GM18907 (cell line): Measurements from ENCODE around the gene ATAD2B.

Experiments
- ATAC-seq: cut with Tn5 transposase; IDR thresholded peaks from one replicate; pipeline ENCODE4 v1.9.1; 2021; ENCODE audit warnings: mild to moderate bottlenecking, moderate library complexity; ENCODE audit not compliant: unreplicated experiment

ATAD2B gene

GRCh38 chr2:23706613-23707078 lies 220.3 kb downstream of the ATAD2B start:
- no peak for ATAC-seq

- no peak for ATAC-seq
Measured at GRCh38 chr2:23705771-23706612, 220.9 kb downstream of the ATAD2B start.

- ATAC-seq: no peak
Measured at GRCh38 chr2:23703583-23704385, 223.1 kb downstream of the ATAD2B start.

GRCh38 chr2:23703037-23703582 lies 223.8 kb downstream of the ATAD2B start:
- ATAC-seq: no peak

GRCh38 chr2:23700627-23701026 lies 226.3 kb downstream of the ATAD2B start:
- no peak for ATAC-seq

GRCh38 chr2:23699580-23699925 lies 227.4 kb downstream of the ATAD2B start:
- ATAC-seq: no peak

GRCh38 chr2:23698721-23699579 lies 228.0 kb downstream of the ATAD2B start:
- ATAC-seq: no peak
